GM18858 (cell line): Measurements from ENCODE around the gene CELSR3.

Experiments
- ATAC-seq: cut with Tn5 transposase; IDR thresholded peaks from one replicate; pipeline ENCODE4 v1.9.1; 2021; ENCODE audit not compliant: unreplicated experiment

CELSR3 gene

GRCh38 chr3:48600711-48601621, 61.7 kb downstream of the CELSR3 start:
- ATAC-seq = no peak

DNA sequence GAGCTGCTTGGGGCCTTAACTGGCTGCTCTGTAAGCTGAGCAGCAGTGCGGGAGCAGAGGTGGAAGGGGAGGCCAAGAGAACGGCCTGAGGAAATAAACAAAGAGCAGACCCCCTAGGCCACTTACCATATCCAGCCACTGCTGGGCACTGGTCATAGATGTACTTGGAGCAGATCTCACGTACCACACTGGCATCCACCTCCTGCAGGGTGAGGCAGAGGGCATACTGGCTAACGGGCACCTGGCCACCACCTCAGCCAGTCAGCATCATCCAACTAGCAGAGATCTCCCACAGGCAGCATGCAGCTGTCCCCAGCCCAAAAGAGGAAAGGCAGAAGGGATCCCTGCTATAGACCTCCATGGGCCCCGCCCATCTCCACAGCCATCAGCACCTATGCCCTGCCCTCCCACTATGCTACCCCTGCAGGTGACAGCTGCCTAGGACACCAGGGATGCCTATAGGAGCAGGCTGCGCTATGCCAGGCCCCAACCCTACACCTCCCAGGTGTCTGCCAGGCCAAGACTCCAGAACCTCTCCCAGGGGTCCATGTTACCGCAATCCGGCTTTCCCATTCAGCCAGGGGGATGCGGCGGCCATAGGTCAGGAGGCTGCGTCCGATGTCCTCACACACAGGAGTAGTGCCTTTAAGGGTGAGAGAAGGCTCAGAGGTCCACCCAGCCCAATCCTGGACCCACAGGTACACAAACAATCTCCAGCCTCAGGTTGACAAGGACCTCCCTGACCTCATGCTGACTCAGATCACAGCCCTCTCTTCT, 63.0 kb downstream of the CELSR3 start:
- no peak for ATAC-seq

GRCh38 chr3:48599077-48599501, 63.6 kb downstream of the CELSR3 start:
- ATAC-seq = no peak

DNA sequence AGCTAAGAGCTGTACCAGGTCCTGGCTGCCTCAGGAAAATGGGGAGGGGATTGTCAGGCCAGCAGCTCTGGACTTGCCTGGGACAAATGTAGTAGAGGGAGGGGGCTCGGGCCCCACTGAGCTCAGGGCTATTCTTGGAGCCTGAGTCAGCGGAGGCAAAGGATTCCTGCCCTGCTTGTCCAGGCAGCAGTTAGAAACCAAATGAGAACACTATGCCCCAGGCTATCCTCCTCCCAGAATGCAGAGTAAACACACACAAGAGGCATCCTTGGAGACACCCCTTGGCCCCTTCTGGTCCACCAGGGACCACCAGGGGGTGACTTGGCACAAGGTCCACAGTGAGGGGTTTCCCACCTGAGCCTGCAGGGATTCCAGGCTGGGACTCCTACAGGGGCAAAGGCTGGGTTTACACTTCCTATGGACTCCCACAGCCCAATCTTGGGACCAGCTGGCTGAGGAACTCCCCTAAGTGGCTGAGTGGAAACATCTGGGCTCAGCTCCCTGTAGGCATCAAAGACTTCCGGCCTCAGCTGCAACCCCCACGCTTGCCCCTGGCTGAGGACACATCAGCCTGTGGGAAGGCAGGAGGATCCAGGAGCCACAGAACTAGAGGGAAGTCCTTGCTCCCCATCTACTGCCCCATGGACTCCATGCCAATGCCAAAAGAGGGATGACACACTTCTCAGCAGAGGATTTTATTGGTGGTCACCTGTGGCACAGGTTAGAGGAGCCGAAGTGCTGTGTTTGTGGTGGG, 64.2 kb downstream of the CELSR3 start:
- no peak for ATAC-seq

DNA sequence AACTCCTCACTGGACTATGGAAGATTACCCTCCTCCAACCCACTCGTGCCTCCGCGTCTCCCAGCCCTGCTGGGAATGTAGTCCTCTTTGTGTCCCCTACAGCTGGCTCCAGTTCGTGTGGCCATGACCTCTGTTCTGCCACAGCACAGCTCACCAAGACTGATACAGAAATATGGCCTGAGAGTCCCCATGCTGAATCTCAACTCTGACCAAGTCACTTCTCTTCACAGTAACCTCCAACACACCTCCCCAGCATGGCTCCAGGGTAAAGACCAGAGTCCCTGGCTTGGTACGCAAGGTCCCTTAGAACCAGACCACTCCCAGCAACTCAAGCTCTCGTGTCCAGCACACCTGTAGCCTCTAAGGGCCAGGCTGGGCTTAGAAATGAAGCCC, 65.3 kb downstream of the CELSR3 start:
- ATAC-seq = no peak

GRCh38 chr3:48596676-48597407, 65.8 kb downstream of the CELSR3 start:
- ATAC-seq = no peak

GRCh38 chr3:48596157-48596556, 66.5 kb downstream of the CELSR3 start:
- no peak for ATAC-seq

GRCh38 chr3:48595526-48596121, 67.1 kb downstream of the CELSR3 start:
- no peak for ATAC-seq

DNA sequence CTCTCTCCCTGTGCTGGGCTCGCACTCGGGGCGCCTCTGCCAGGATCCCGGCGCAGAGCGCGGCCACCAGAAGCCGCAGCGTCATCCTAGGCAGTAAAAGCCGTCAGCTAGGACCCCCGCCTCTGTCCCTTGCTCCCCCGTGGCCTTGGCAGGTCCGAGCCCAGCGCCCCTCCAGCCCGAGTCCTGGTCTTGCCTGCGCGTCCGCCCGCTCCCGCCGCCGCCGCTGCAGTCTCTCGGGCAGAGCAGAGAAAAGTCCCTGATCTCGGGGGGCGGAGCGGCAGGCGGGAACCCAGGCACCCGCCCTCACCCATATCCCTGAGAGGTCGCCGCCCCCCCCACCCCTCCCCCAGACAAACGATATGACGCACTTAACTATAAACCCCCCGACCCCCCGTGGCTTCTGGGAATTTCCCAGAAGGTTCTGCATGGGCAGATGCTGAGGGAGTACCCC, 67.6 kb downstream of the CELSR3 start, which contains the start of gene COL7A1:
Gene COL7A1, minus strand, starts transcription at position 255 of the 451 bp plus-strand sequence. Its CDS starts 170 bp downstream, at position 85.
- no peak for ATAC-seq

GRCh38 chr3:48594417-48595049, 68.2 kb downstream of the CELSR3 start:
- ATAC-seq = no peak

DNA sequence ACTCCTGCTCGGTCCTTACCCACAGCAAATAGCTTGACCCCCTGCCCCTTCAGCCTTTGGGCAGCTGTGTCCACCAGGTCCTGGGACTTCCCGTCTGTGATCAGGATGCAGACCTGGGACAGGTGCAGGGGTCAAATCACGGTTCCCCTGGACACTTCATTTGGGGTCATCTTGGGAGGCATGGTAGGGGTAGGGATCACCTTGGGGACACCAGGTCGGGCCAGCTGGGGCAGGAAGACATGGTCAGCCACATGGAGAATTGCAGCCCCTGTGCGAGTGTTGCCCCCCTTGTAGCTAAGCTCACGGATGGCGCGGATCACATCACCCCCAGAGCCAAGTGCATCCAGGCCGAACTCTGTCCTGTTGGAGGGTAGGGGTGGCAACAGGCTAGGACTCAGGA, 69.3 kb downstream of the CELSR3 start:
- no peak for ATAC-seq

DNA sequence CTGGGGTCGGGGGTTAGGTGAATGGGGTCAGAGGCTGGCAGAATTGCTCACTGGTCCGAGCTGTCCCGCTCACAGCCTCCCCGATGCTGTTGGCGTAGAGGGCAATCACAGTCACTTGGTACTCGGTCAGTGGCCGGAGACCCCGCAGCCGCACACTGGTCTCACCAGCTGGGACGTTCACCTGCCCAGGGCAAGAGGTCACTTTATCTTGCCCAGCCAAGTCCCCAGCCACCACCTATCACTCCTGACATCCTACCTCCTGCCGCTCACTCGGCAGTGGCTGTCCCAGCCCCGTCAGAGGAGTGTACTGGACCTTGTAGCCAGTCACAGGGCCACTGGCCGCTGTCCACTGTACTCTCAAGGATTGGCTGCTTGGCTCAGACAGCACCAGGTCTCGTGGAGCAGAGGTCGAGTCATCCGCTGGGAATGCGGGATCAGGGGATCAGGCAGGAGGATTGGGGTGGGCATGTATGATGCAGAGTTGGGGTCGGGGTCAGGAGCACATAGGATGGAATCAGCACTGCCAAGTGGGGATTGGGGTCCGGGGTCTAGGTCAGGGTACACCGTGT, 70.1 kb downstream of the CELSR3 start:
- ATAC-seq = no peak

- no peak for ATAC-seq
Measured at GRCh38 chr3:48591886-48592518, 70.7 kb downstream of the CELSR3 start.

GRCh38 chr3:48591436-48591835, 71.2 kb downstream of the CELSR3 start:
- no peak for ATAC-seq

GRCh38 chr3:48588230-48588629, 74.5 kb downstream of the CELSR3 start:
- ATAC-seq = no peak

DNA sequence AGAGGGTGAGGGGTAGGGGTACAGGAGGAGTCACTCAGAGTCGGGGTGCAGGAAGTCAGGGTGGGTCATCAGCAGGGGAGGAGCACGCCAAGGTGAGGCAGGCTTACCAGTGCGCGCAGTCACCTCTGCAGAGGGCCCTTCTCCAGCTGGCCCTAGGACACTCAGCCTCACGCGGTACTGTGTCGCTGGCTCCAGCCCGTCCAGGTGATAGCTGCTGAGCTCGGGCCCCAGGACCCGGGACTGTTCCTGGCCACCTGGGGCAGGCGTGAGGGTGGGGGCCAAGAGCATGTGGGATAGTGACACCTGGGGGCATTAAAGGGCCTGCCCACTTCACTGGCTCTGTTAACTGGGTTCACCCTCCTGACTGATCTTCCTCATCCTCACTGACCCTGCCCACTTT, 75.0 kb downstream of the CELSR3 start:
- ATAC-seq = no peak
